ENCODE measurements around the gene ALKBH5. TPM values are rescaled to one million over a fixed set of nuclear protein-coding genes. Genes with fewer than 3 reads are reported as not detected.
A peak's percentile ranks its signal among the peaks of the same experiment; 100 is the strongest.

The ALKBH5 gene
- total RNA-seq, result 87.9 TPM

DNA sequence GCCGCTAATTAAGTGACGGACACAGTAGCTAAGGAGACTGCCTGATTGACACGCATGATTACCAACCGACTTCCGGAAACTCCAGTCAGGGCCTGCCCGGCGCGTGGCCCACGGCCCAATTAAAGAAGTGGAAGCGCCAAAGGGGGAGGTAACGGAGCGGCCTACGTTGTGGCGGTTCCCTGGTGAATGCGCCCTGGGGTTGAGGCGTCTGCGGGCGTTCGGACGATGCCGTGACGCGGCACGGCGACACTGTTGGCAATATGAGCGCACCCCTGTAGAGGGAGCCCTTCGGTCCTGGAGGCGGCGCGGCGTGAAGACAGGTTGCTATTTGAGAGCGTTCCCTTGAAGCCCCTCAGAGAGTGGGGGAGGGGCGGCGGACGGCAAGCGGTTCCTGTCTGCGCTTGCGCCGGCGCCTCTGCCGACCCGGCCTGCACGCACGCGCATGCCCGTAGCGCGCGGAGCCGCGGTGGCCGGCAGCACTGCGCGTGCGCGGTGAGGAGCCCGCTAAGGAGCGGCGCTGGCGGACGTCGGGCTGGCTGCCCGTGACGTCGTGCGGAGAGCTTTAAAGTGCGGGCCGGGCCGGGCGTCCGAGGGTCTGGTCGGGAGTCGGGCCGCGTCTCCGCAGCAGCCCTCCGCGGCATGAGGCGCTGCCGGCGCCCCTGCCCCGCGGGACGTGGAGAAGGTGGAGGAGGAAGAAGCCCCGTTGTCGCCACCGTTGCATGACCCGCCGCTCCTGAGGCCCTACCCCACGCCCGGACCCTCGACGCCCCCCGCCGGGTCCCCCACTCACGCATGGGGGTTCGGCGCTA lies at the start of gene ALKBH5:
ALKBH5 (plus strand) TSS at position 495 of the 809 bp plus-strand sequence. CDS start 416 bp downstream, outside the sequence.
- peak; percentile 98 for DNase-seq (ENCODE audit: low spot score)

DNA sequence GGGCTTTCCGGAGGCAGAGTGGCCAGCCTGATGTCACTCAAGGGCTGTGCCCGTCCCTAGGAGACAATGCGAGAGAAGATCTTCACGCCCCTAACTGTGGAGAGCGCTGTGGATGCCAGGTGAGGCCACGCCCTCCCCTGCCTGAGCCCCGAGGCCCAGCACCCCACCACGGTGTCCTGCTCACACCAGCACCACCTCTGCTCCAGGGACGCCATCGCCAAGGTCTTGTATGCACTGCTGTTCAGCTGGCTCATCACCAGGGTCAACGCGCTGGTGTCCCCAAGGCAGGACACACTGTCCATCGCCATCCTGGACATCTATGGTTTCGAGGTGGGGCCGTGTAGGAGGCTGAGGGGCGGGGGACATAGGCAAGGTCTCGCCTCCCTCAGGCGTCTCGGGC lies 47.3 kb upstream of the ALKBH5 start:
- no peak for DNase-seq (ENCODE audit: low spot score)

DNA sequence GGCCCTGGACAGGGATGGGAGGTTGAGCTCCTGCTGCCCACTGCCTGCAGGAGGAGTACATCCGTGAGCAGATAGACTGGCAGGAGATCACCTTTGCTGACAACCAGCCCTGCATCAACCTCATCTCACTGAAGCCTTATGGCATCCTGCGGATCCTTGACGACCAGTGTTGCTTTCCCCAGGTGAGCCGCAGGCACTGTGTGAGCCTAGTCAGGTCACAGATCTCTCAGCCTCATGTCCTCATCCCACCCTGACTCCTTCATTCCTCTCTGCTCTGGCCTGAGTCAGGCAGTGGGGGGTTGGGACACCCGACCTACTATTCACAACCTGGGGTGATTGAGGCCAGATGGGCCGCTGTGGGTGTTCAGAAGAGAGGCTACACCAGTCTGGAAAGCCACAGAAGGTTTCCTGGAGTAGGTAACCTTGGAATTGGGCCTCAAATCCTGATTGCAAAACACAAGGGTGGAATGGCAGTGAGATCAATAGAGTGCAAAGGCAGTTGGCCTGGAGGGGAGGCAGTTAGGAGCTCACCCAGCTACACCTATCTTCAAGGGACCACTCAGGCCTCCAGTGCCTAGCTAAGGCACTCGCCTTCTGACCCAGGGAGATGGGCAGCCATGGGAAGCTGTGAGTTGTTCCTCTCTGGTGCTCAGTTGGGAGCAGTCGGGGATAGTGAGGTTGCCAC lies 45.4 kb upstream of the ALKBH5 start:
- no peak for DNase-seq (ENCODE audit: low spot score)

GRCh38 chr17:18139092-18139491 lies 44.5 kb upstream of the ALKBH5 start:
- DNase-seq (ENCODE audit: low spot score), result no peak

DNA sequence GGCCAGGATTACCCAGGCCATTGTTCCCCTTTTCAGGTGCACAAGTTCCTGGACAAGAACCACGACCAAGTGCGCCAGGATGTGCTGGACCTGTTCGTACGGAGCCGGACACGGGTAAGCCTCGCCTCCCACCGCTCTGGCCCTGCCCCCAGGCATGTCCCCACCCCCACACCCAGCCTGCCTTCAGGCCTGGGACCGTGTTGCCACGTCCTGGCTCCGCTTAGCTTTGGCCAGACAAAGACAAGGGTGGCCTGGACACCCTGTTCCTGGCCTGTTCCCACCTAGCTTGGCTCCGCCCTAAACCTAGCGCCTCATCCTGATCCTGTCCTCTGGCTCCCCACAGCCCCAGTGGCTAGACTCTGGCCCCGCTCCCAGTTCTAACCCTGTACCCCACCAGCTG lies 44.1 kb upstream of the ALKBH5 start:
- DNase-seq (ENCODE audit: low spot score), result no peak

DNA sequence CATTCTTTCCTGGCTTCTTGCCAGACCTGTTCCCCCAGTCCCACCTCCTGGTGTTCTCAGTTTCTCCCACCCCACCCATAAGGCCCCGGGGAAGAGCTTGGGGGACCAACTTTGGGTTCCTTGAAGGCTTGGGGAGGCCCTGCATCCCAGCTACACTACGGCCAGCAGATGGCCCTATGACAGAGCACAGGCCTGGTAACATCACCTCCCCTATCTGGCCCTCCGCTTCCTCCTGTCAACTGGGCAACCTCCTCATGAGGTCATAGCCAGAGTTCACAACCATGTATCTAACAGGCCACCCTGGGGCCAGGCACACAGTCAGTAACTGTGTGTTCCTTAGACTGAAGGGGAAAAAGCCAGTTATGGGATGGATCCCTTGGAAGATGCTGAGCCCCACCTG lies 43.7 kb upstream of the ALKBH5 start:
- no peak for DNase-seq (ENCODE audit: low spot score)

DNA sequence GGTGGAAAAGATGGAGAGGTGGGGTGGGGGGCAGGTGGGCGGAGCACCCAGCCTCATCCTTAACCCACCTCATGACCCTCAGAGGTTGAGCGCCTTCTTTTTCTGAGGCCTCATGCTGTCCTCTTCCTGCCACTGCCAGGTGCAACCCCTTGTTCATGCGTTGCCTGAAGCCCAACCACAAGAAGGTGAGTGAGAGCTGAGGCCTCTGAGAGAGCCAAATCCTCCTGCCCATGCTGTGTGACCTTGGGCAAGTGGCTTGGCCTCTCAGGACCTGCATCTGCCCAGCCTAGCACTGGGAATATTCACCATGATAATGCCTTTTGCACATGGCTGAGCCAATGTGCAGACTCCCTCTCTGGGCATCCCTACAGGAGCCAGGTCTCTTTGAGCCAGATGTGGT lies 43.0 kb upstream of the ALKBH5 start:
- no peak for DNase-seq (ENCODE audit: low spot score)

GRCh38 chr17:18141210-18141803 lies 42.3 kb upstream of the ALKBH5 start:
- DNase-seq (ENCODE audit: low spot score), result no peak

DNA sequence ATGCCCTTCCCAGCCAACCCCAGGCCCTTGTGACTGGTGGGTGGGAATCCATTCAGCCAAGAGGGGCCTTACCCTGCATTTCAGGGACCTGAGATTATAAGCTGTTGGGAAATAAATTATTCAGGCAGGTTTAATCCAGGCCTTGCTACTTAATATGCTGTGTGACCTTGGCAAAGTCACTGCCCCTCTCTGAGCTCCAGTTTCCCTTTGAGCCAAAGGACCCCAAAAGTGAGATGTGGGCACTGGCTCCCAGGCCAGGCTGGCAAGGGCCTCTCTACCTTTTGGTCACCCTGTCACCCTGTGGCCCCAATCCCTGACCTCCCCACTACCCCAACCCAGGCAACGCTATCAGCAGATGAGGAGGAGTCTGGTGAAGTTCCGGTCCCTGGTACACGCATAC lies 41.2 kb upstream of the ALKBH5 start:
- no peak for DNase-seq (ENCODE audit: low spot score)

GRCh38 chr17:18143044-18143936 lies 40.3 kb upstream of the ALKBH5 start:
- DNase-seq (ENCODE audit: low spot score), result no peak

DNA sequence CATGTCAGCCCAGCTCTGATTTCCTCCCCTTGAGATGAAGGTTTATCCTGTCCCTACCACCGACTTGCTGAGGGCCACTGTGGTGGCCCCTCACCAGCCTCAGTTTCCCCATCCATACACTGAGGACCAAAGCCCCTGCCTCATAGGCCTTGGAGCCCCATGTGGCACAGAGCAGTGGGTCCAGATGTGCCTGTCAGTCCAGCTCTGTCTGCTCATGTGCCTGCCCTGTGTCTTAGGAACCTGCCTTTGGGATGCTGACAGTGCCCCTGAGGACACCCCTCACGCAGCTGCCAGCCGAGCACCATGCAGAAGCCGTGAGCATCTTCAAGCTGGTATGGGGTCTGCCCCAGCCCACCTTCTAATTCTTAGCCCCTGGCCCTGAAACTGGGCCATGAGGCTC lies 39.4 kb upstream of the ALKBH5 start:
- no peak for DNase-seq (ENCODE audit: low spot score)

DNA sequence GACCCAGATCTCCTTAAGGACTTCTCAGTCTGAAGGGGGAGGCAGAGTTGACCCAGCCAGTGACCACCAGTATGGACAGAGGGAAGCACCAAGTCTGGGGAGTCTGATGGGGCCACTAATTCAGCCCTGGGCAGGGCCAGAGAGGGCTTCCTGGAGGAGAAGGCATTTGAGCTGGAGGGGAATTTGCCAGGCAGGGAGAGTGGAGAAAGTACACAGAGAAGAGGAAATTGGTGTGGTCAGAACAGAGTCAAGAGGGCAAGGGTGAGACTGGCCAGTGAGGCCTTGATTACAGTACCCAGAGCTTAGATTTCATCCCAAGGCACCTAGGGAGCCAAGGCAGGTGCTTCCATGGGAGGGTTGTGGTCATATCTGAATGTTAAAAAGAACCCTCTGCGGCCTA lies 38.8 kb upstream of the ALKBH5 start:
- no peak for DNase-seq (ENCODE audit: low spot score)

DNA sequence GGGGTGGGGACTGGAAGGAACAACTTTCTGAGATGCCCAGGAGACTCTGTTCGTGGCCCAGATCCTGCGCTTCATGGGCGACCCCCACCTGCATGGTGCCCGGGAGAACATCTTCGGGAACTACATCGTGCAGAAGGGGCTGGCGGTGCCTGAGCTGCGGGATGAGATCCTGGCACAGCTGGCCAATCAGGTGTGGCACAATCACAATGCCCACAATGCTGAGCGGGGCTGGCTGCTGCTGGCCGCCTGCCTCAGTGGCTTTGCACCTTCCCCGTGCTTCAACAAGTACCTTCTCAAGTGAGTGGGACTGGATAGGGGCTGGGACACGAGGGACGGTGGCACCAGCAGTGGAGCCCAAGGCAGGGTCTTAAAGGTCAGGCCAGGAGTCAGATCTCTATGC lies 37.8 kb upstream of the ALKBH5 start:
- DNase-seq (ENCODE audit: low spot score), result no peak

DNA sequence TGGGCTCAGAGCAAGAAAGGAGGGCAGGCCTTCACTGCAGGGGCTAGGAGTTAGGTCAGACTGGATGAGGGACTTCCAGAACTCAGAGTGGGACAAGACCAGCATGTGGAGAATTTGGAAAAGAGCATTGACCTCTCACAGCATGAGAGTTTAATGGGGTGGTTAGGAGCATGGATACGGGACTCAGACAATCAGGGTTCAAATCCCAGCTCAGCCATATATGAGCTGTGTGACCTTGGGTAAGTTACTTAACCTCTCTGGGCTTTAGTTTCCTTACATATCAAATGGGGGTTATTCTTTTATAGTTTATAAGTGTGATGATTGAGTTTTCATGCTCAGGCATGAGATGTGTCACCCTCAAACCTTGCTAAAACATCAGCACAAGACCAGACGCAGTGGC lies 37.4 kb upstream of the ALKBH5 start:
- no peak for DNase-seq (ENCODE audit: low spot score)

DNA sequence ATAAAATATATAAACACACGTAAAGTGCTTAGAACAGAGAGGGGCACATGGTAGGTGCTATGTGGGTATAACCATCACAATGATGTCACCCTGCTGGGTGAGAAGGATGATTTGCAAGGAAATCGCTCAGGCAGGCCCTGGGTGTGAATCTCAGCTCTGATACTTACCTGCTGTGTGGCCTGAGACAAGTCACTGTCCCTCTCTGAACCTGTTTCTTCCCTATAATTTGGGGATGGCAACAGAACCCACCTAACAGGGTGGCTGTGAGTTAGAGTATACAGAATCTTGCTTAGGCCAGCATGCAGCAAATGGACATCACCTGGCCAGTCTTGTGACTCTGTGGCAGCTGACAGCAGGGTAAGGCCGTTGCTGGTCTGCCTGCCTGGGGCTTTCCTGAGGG lies 36.6 kb upstream of the ALKBH5 start:
- no peak for DNase-seq (ENCODE audit: low spot score)

- no peak for DNase-seq (ENCODE audit: low spot score)
Measured at GRCh38 chr17:18148586-18148985, 35.0 kb upstream of the ALKBH5 start.

- no peak for DNase-seq (ENCODE audit: low spot score)
Measured at GRCh38 chr17:18151290-18151689, 32.3 kb upstream of the ALKBH5 start.

DNA sequence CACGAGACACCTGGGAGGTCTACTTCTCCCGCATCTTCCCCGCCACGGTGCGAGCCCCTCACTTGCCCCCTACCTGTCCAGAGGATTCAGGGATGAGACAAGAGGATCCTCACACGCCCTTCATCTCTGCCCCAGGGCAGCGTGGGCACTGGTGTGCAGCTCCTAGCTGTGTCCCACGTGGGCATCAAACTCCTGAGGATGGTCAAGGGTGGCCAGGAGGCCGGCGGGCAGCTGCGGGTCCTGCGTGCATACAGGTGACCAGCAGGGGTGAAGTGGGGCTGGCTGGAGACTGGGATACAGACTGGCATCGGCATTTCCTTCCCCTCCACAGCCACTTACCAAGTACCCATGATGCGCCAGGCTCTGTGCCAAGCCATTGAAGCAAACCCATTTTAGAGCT lies 28.4 kb upstream of the ALKBH5 start:
- no peak for DNase-seq (ENCODE audit: low spot score)

GRCh38 chr17:18156171-18156975 lies 27.3 kb upstream of the ALKBH5 start:
- DNase-seq (ENCODE audit: low spot score), result no peak

DNA sequence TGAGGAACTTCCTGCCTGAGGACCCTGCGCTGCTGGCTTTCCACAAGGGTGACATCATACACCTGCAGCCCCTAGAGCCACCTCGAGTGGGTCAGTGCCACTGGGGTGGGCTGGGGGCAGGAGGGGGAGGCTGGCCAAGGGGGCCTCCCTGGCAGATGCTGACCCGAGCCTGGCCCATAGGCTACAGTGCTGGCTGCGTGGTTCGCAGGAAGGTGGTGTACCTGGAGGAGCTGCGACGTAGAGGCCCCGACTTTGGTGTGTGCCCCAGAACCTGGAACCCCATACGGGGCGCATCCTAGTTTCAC lies 26.7 kb upstream of the ALKBH5 start:
- no peak for DNase-seq (ENCODE audit: low spot score)

- DNase-seq (ENCODE audit: low spot score), result no peak
Measured at GRCh38 chr17:18157354-18157985, 26.2 kb upstream of the ALKBH5 start.

Data from ureter (tissue), 1 donor.